Muscle of arm (tissue), 12 donors: Measurements from ENCODE around the gene TNS1. TPM values are rescaled to one million over a fixed set of nuclear protein-coding genes. Genes with fewer than 3 reads are reported as not detected.

ENCODE experiments used
- DNase-seq: peaks from one replicate; pipeline ENCODE4 v3.0.0-alpha.2; 2013
- polyA plus RNA-seq, 12 donors: library from polyadenylated mRNA; unstranded; fragments of 120-200 nt; gene quantifications; one replicate each; pipeline ENCODE4 v1.2.1, GENCODE V29; 2013; ENCODE audit not compliant: insufficient read length in 12 of 12

Gene TNS1
- polyA plus RNA-seq, 12 donors = 88.6 to 146 (median 122) TPM

- DNase-seq = no peak
These were observed 84.3 kb downstream of the TNS1 start for GRCh38 chr2:217918308-217919024.

GRCh38 chr2:217916504-217917254 lies 86.1 kb downstream of the TNS1 start:
- DNase-seq = no peak

GRCh38 chr2:217915706-217916105 lies 87.1 kb downstream of the TNS1 start:
- no peak for DNase-seq

- DNase-seq = no peak
These were observed 87.9 kb downstream of the TNS1 start for GRCh38 chr2:217914878-217915277.

- DNase-seq = no peak
These were observed 88.7 kb downstream of the TNS1 start for GRCh38 chr2:217914078-217914477.

- DNase-seq = no peak
These were observed 89.4 kb downstream of the TNS1 start for GRCh38 chr2:217913436-217913835.

- DNase-seq = no peak
These were observed 90.4 kb downstream of the TNS1 start for GRCh38 chr2:217912098-217913024.

- DNase-seq = no peak
These were observed 91.3 kb downstream of the TNS1 start for GRCh38 chr2:217911283-217912097.

GRCh38 chr2:217910875-217911212 lies 92.0 kb downstream of the TNS1 start:
- no peak for DNase-seq

- no peak for DNase-seq
These were observed 93.5 kb downstream of the TNS1 start for GRCh38 chr2:217909156-217909820.

GRCh38 chr2:217908544-217908943 lies 94.3 kb downstream of the TNS1 start:
- no peak for DNase-seq

- DNase-seq = no peak
These were observed 95.5 kb downstream of the TNS1 start for GRCh38 chr2:217907266-217907665.

- no peak for DNase-seq
These were observed 96.0 kb downstream of the TNS1 start for GRCh38 chr2:217906798-217907197.

GRCh38 chr2:217905896-217906295 lies 96.9 kb downstream of the TNS1 start:
- DNase-seq = no peak

GRCh38 chr2:217905395-217905794 lies 97.4 kb downstream of the TNS1 start:
- no peak for DNase-seq

GRCh38 chr2:217904614-217904965 lies 98.2 kb downstream of the TNS1 start:
- no peak for DNase-seq

- peak; percentile 67 for DNase-seq
These were observed 98.8 kb downstream of the TNS1 start for GRCh38 chr2:217903859-217904613.

- no peak for DNase-seq
These were observed 99.5 kb downstream of the TNS1 start for GRCh38 chr2:217903142-217903858.

GRCh38 chr2:217902379-217903141 lies 100.2 kb downstream of the TNS1 start:
- peak; percentile 55 for DNase-seq
